GM18870 (cell line): ENCODE results near the gene ALKBH2.
"Not testable (repeated sequence)": the region's sequence is repeated elsewhere in the genome, so short reads cannot be mapped to it uniquely, and the experiment has no call there.

ENCODE experiments used
- ATAC-seq: cut with Tn5 transposase; IDR thresholded peaks from one replicate; pipeline ENCODE4 v1.9.1; 2021; ENCODE audit warnings: moderate library complexity; ENCODE audit not compliant: unreplicated experiment

The ALKBH2 gene

DNA sequence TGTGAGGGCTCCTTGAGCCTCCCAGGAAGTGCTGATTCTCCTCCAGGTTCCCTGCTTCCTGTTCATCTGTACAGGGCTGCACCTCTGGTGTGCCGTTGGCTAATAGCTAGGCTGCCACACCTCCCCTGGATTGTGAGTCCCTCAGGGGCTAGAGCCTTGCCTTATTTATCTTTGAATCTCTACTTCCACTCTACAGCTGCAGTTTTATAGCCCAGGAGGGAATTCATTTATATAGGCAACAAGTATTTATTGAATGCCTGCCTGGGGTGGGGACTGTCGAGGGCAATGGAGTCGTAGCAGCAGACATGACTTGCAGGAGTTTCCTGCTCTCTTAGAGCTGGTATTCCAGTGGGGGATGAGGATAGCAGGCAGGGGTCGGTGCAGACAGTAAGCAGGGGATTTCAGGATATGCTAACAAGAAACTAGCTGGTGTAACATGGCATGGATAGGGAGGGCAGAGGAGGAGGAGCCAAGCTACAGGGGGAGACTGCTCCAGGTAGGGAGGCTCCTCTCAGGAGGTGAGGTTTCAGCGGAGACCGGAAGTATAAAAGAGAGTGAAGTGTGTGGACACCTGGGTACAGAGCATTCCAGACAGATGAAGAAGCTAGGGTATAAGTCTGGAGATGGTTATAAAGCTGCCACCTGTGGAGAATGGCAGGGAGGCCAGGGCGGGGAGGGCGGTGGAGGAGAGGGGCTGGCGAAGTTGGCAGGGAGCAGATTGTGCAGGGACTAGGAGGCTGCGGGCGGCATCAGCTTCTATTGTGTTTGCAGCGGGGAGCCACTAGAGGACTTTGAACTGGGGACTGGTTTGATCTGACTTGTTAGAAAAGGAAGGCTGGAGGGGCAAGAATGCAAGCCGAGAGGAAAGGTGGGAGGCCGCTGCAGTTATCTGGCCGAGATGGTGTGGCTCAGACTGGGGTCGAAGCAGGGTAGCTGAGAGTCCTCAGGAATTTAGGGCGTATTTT, 23.7 kb downstream of the ALKBH2 start:
- no peak for ATAC-seq

DNA sequence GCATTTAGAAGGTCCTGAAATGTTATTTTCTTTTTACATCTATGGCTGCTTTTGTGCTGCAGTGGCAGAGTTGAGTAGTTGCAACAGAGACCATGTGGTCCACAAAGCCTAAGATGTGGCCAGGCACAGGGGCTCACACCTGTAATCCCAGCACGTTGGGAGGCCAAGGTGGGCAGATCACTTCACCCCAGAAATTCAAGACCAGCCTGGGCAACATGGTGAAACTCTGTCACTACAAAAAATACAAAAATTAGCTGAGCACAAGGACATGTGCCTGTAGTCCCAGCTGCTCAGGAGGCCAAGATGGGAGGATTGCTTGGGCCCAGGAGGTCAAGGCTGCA, 27.4 kb downstream of the ALKBH2 start:
- ATAC-seq = no peak

DNA sequence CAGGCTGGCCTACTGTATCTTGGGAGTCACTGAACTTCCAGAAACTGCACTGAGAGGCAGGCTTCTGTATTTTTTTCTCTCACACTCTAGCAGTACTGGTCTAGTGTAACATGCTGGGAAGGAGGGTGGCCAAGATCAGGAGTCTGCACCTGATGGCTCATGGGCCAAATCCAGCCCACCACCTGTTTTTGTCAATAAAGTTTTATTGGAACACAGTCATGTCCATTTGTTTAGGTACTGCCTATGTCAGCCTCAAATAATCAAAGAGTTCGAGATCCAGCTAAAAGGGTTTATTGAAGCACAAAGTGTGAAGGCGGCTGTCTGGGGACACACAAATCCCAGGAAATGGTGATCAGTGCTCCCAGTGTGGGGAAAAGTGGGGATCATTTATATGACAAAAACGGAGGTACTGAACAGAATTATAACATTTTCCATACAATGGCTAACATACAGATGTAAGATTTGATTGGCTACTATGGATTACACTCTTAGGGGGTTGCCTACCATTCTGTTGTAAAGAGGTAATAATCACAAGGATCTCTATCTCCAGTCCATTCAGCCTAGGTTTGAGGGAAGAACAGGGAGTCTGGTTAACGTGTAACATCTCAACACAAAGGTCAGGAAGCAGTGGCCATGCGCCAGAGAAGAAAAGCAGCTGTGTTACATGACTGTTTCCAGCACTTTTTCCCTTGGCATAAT, 28.0 kb downstream of the ALKBH2 start:
- no peak for ATAC-seq

DNA sequence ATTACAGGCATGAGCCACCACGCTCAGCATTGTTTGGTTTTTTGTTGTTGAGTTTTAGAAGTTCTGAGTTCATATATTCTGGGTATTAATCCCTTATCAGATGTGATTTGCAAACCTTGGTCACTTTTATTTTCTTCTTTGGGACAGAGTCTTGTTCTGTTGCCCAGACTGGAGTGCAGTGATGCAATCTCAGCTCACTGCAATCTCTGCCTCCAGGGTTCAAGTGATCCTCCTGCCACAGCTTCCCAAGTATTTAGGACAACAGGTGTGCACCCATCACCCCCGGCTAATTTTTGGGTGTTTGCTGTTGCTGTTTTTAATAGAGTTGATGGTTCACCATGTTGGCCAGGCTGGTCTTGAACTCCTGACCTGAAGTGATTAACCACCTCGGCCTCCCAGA, 29.1 kb downstream of the ALKBH2 start:
- no peak for ATAC-seq

DNA sequence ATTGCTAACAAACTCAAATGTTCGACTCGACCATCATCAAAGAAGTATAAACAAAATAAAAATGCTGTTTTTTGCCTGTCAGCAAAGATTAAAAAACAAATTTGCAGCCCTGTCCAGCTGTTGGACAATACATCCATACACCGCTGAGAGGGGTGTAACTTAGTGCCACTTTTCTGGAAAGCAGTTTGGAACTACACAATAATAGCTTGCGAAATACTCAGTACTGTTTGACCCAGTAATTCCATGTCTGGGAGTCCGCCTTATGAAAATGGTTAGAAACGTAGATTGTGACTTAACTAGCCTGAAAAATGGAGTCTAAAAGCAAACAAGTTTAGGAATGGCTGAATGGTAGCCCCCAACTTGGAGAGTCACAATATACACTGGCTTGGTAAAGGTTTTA, 34.5 kb downstream of the ALKBH2 start:
- no peak for ATAC-seq

DNA sequence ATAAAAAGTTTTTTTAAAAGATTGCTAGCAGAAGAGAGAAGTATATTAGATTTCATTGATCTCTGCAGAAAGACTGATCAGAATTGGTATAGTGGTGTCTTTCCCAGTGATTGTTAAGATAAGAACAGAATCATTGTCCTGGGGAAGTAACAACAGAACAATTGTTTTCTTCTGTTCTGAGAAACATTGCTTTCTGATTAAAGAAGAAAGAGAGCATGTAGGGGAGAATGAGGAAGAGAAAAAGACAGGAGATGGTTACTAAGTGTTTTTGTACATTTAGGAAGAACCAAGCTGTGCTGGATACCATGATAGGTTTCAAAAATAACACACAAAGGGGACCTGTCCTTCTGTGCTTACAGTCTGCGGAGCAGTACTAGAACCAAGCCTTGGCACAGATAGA, 35.9 kb downstream of the ALKBH2 start:
- no peak for ATAC-seq

DNA sequence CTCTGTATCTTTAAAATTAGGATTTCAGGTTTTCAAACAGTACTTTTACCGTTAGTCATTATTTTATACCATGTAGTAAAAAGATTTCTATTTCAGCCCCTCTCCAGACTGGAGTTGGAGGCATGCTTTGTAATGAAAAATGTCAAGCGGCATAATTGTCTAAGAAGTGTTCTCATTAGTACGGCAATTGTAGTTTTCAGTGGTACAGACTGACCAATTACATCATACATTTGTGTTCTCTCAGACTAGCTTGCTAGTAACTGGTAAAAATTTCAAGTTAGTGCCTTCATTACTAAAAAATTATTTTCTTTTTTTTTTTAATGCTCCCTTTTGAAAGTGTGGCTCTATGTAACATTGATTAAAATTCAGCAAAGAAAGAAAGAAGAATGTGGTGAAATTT, 36.4 kb downstream of the ALKBH2 start:
- no peak for ATAC-seq

DNA sequence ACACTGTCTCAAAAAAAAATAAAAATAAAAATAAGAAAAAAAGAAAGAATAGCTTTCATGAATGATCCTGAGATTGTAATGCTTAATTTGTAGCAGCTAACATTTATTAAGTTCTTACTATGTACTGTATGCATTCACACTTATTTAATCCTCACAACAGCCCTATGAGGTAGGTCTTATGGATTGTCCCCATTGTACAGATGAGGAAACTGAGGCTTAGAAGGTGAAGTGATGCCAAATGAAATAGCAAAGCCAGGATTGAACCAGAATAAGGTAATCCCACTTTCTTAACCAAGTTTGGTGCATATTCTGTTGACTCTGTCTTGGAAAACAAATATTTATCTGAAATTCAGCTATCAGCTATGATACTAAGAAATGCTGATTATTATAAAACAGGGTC, 38.8 kb downstream of the ALKBH2 start:
- no peak for ATAC-seq

DNA sequence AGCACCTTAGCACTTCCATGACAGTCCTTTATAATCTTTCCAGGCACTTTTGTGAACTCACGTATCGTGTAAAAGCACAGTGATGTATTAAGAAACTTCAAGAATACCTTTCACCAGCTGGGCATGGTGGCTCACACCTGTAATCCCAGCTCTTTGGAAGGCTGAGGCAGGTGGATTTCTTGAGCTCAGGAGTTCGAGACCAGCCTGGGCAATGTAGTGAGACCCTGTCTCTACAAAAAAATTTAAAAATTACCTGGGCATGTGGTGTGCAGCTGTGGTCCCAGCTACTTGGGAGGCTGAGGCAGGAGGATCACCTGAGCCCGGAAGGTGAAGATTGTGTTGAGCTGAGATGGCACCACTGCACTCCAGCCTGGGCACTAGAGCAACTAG, 39.2 kb downstream of the ALKBH2 start:
- ATAC-seq = not testable (repeated sequence)

DNA sequence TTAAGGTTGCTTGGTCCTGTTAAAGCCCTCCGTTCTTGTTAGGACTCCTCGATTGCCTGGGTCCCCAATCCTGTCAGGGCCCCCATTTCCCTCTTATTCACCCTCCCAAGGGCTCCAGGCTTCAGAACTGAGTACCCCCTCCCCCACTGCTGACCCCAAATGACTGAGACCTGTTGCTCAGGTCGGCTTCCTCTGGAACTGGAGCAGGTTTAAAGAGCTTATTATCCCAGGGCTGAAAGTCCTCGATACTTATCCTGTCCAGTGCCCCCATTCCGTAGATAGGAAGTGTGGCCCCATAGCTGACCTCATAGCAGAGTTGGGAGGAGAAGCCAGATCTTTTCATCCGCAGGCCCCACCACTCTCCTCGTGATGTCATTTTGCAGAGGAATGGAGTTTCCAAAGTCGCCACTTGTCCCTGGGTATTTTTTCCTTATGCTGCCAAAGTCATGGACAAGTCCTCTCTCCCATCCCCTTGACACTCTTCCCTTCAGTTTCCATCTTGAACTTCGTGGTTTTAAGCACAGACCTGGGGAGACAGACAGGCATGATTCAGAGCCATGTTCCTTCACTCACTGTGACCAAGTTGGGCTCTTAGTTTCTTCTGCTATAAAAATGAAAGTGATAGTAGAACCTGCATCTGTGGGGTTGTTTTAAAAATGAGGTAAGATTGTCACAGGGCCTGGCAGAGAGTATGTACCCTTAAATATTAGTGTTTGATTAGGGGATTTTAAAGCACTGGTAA, 39.7 kb downstream of the ALKBH2 start:
- ATAC-seq = peak; percentile 56

DNA sequence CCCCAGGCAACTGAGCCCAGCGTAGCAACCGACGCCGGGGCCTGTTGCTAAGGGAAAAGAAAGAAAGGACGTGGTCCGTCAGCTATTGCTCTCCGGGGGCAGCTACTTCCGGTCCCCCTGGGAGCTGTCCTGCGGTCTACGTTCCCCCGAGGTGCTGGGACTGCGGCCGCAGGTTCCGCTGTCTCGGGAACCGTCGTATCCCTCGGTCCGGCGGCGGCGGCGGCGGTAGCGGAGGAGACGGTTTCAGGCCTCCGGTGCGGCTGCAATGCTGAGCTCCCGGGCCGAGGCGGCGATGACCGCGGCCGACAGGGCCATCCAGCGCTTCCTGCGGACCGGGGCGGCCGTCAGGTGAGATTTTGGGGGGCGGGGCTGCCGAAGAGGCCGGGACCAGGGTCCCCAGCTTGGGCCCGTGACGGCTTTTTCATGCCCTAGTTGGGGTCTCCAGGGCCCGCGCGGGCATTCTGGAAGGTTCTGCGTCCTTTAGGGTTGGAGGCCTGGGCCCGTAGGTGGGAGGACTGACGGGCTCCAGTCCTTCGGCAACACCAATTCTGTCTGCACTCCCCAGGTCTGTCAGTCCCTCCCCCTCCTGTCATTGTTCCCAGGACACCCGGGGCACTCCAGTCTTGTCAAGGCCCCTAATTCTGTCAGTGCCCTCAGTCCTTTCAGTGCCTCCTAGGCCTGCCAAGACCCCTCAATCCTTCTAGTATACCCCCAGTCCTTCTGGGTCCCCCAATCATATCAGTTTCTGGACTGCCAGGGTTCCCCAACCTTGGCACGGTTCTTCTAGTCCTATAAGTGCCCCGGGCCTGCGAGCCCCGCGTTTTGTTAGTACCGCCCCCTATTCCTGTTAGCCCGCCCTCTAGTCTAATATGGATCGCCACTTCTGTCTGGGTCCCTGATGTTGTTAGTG, 40.6 kb downstream of the ALKBH2 start, which contains the start of gene USP30:
Gene USP30, plus strand, starts transcription at position 163 of the 910 bp plus-strand sequence. Its CDS starts 103 bp downstream, at position 266.
- peak; percentile 53 for ATAC-seq

DNA sequence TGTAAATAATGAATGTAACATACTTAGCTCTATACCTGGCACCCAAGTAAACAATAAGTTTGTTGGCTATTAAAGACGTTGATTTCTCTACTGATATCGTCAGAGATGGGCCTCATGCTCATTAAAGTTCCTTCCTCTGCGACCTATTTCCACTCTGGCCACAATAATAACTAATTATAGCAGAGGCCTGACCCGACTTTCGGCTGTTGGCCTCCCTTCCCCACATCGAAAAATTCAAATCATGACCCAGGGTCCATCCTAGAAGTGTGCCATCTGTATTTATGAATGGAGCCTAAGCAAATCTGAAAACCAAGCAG, 41.2 kb downstream of the ALKBH2 start:
- no peak for ATAC-seq

DNA sequence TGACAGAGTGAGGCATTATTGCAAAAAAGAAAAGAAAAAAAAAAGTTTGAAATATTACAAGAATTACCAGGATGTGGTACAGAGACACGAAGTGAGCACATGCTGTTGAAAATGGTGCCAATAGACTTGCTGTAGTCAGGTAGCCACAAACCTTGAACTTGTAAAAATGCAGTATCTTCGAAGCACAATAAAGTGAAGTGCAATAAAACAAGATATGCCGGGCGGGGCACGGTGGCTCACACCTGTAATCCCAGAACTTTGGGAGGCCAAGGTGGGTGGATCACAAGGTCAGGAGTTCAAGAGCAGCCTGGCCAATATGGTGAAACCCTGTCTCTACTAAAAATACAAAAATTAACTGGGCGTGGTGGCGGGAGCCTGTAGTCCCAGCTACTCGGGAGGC, 43.5 kb downstream of the ALKBH2 start:
- ATAC-seq = not testable (repeated sequence)

DNA sequence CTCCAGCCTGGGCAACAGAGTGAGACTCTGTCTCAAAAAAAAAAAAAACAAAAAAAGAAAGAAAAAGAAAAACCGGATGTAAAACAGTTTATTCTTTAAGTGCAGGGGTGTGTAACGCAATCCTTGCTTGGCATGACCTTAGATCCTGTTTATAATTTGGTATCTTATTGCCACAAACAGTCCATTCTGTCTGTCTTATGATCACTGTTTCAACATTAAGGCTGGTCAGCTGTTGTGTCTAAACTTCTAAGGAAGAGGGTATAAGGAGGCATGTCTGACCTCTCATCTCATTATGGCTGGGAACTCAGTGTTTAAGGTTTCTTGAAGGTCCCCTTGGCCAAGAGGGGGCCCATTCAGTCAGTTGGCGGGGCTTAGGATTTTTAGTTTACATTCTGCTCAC, 44.6 kb downstream of the ALKBH2 start:
- ATAC-seq = not testable (repeated sequence)

DNA sequence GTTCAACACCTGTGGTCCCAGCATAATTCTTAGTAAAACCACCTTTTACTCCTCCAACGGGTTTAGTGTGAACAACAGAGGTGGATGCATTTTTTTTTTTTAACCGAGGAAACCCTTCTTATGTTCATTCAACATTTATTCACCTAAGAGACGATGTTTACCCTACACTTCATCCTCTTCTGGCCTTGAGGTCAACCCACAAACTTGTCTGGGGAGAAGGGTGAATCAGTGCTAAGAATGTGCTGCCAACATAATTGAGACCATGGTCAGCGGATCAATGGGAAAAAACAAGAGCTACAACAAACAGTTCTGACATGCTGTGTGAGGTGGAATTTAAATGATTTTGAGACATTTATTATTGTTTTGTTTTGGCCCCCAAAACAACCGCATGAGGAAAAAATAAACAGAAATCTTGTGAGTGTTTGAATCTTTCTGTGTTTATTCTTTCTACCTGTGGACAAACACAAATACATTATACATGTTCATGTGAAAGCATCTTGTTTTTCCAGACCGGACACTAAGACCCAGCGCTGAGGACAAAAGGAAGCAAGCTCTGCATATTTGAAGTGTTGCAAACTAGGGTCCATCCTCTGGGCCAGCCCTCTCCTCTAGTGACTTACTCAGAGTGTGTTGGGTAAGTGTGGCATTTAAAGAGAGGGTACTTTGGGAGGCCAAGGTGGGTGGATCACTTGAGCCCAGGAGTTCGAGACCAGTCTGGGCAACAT, 46.0 kb downstream of the ALKBH2 start:
- no peak for ATAC-seq

DNA sequence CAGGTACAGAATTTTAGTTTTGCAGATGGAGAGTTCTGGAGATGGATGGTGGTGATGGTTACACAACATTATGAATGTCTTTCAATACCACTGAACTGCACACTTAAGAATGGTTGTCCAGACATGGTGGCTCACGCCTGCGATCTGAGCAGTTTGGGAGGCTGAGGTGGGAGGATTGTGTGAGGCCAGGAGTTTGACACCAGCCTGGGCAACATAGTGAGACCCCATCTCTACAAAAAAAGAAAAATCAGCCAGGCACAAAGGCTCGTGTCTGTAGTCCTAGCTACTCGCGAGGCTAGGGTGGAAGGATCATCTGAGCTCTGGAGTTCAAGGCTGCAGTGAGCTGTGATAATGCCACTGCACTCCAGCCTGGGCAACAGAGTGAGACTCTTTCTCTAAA, 49.0 kb downstream of the ALKBH2 start:
- ATAC-seq = no peak
